GM12878 (cell line): ENCODE data around the gene FKTN. TPM values are rescaled to one million over a fixed set of nuclear protein-coding genes. Genes with fewer than 3 reads are reported as not detected.

Experiments used
- ATAC-seq: fragments of 200-7000 bp; cut with Tn5 transposase; 3 replicates; pipeline ENCODE4 v1.9.1; 2020; ENCODE audit warnings: mild to moderate bottlenecking, moderate library complexity
- BruUV-seq: library from RNA; stranded (reverse); fragments of 400-500 nt; replicated peaks from 2 replicates; lab custom pipeline; 2021; lab: Mats Ljungman, UMichigan
- CTCF ChIA-PET: fragments of 300-600 bp; sonication (Branson Sonifier 250); formaldehyde crosslinking; extraction: SDS; loops from one replicate; lab custom pipeline; 2021; ENCODE audit warnings: inconsistent platforms; lab: Yijun Ruan, JAX
- POLR2A ChIA-PET: fragments of 350-600 bp; formaldehyde crosslinking; extraction: SDS; loops from one replicate; lab custom pipeline; 2021; ENCODE audit warnings: inconsistent platforms; lab: Charles Lee
- RAD21 ChIA-PET: fragments of 300-600 bp; sonication (Branson Sonifier 250); formaldehyde crosslinking; loops from one replicate; lab custom pipeline; 2023; ENCODE audit warnings: antibody characterized with exemption; ENCODE audit not compliant: unreplicated experiment; lab: Charles Lee
- SMC1A ChIA-PET: fragments of 300-600 bp; sonication (Branson Sonifier 250); formaldehyde crosslinking; loops from one replicate; lab custom pipeline; 2023; ENCODE audit not compliant: unreplicated experiment, uncharacterized antibody; lab: Charles Lee
- DNase-seq: peaks from one replicate; pipeline ENCODE4 v3.0.0-alpha.2; 2011; ENCODE audit warnings: low read depth, low spot score
- FAIRE-seq: peaks from 3 replicates; lab custom pipeline; 2011; peaks lifted over from hg19 to GRCh38; lab: Jason Lieb, UNC
- H2AFZ ChIP-seq: 2 replicates; pipeline ENCODE4 v1.6.0; 2011; ENCODE audit warnings: low read depth, low read length, control low read depth; ENCODE audit not compliant: control insufficient read depth
- H3K27ac ChIP-seq: 2 replicates; pipeline ENCODE4 v1.5.1; 2011; ENCODE audit warnings: control low read depth; ENCODE audit not compliant: control insufficient read depth, insufficient read depth
- H3K27me3 ChIP-seq, 2 experiments: replicated peaks in 1 of 2; 2 replicates each; pipeline versions ENCODE4 v1.6.0 to v1.6.1; 2011; ENCODE audit warnings: low read length in 1 of 2; ENCODE audit not compliant: control insufficient read depth in 2 of 2, insufficient read depth in 2 of 2
- H3K36me3 ChIP-seq, 2 experiments: 2 replicates each; pipeline ENCODE4 v1.5.1; 2011; ENCODE audit warnings: low read length in 1 of 2; ENCODE audit not compliant: control insufficient read depth in 2 of 2, insufficient read depth in 2 of 2
- H3K4me1 ChIP-seq: 2 replicates; pipeline ENCODE4 v1.6.1; 2011; ENCODE audit warnings: mild to moderate bottlenecking, low read length, moderate library complexity, mixed read lengths; ENCODE audit not compliant: control insufficient read depth, insufficient read depth
- H3K4me2 ChIP-seq: 2 replicates; pipeline ENCODE4 v1.6.0; 2011; ENCODE audit warnings: control low read depth; ENCODE audit not compliant: control insufficient read depth, insufficient read depth
- H3K4me3 ChIP-seq: fragments of 200-600 bp; sonication (generic); 2 replicates; pipeline ENCODE4 v1.5.1; 2016
- H3K79me2 ChIP-seq: 2 replicates; pipeline ENCODE4 v1.6.0; 2011; ENCODE audit warnings: low read length; ENCODE audit not compliant: control insufficient read depth, insufficient read depth
- H3K9ac ChIP-seq: 2 replicates; pipeline ENCODE4 v1.8.0; 2011; ENCODE audit warnings: low read length, control low read depth, mixed read lengths; ENCODE audit not compliant: control insufficient read depth, insufficient read depth
- H3K9me3 ChIP-seq: replicated peaks from 3 replicates; pipeline ENCODE4 v1.5.1; 2011; ENCODE audit warnings: mild to moderate bottlenecking, low read length; ENCODE audit not compliant: control insufficient read depth, insufficient read depth
- H4K20me1 ChIP-seq: 2 replicates; pipeline ENCODE4 v1.6.0; 2011; ENCODE audit not compliant: control insufficient read depth, insufficient read depth
- ASH2L ChIP-seq: fragments of 300-600, 200-600 bp; sonication (generic); IDR thresholded peaks from 2 replicates; pipeline ENCODE4 v1.6.1; 2017; ENCODE audit warnings: low read depth, mild to moderate bottlenecking, borderline replicate concordance
- CBX5 ChIP-seq: sonication (generic); IDR thresholded peaks from 2 replicates; pipeline ENCODE4 v1.6.1; 2016; ENCODE audit warnings: low read depth, moderate library complexity, mild to moderate bottlenecking, inconsistent platforms
- CHD1 ChIP-seq: IDR thresholded peaks from 2 replicates; pipeline ENCODE4 v1.6.1; 2012; ENCODE audit warnings: low read depth, low read length, improper control_type of control experiment
- GATAD2B ChIP-seq: fragments of 450-650 bp; conservative IDR thresholded peaks from 2 replicates; pipeline ENCODE4 v1.6.1; 2017; ENCODE audit warnings: low read depth, mild to moderate bottlenecking, moderate library complexity
- KDM1A ChIP-seq: fragments of 200-600 bp; sonication (generic); IDR thresholded peaks from 2 replicates; pipeline ENCODE4 v1.6.1; 2016; ENCODE audit warnings: borderline replicate concordance
- NBN ChIP-seq: fragments of 450-650 bp; IDR thresholded peaks from 2 replicates; pipeline ENCODE4 v1.6.1; 2016
- RCOR1 ChIP-seq: conservative IDR thresholded peaks from 2 replicates; pipeline ENCODE4 v1.6.1; 2012; ENCODE audit warnings: low read depth, low read length, improper control_type of control experiment
- RELA ChIP-seq: fragments of 450-650 bp; IDR thresholded peaks from 2 replicates; pipeline ENCODE4 v1.8.0; 2014; ENCODE audit warnings: borderline replicate concordance; ENCODE audit not compliant: partially characterized antibody
- SMAD5 ChIP-seq: IDR thresholded peaks from 2 replicates; pipeline ENCODE4 v1.6.1; 2016; ENCODE audit warnings: antibody characterized with exemption, low read depth
- SMC3 ChIP-seq: IDR thresholded peaks from 2 replicates; pipeline ENCODE4 v1.6.1; 2011; ENCODE audit warnings: low read length, improper control_type of control experiment, borderline replicate concordance
- SREBF1 ChIP-seq: IDR thresholded peaks from 2 replicates; pipeline ENCODE4 v1.6.1; 2012; ENCODE audit warnings: mild to moderate bottlenecking, low read length
- SRF ChIP-seq, 2 experiments: IDR thresholded peaks; 2 replicates each; pipeline ENCODE4 v1.6.1; 2011; ENCODE audit warnings: low read depth in 2 of 2, low read length in 2 of 2, mild to moderate bottlenecking in 1 of 2, moderate library complexity in 1 of 2
- TCF12 ChIP-seq: IDR thresholded peaks from 2 replicates; pipeline ENCODE4 v1.6.1; 2011; ENCODE audit warnings: low read depth, mild to moderate bottlenecking, low read length
- WGBS: methylation state at CpG from one replicate; pipeline ENCODE4 v1.1.6; 2016; ENCODE audit warnings: low lambda C conversion rate; ENCODE audit not compliant: insufficient replicate concordance, insufficient coverage; ENCODE audit errors: missing lambda C conversion rate; 5-methylcytosine and 5-hydroxymethylcytosine counted together
- in situ Hi-C: fragments of 300-500 bp; cut with MboI; formaldehyde crosslinking; loops from 9 replicates; pipeline ENCODE4 v1.14.3; 2018; ENCODE audit warnings: mixed read lengths
- intact Hi-C: fragments of 100-400 bp; cut with micrococcal nuclease; formaldehyde crosslinking; loops from one replicate; pipeline ENCODE4 v1.14.2; 2022; ENCODE audit not compliant: unreplicated experiment
- polyA plus RNA-seq, 11 experiments: library from polyadenylated mRNA; depleted of rRNA in 4 of 11; unstranded in 6 of 11; stranded (reverse) in 5 of 11; fragments of >200 nt; fragmentation: Nextera tagmentation in 4 of 11; fragmentation: Illumina TruSeq in 1 of 11; extraction: Ambion mirVana in 4 of 11; extraction: Trizol in 1 of 11; gene quantifications; 1 replicate in 1 of 11; 2 replicates in 10 of 11; pipeline versions ENCODE4 v1.2.1 to v1.2.3, GENCODE V29; 2011 to 2016; ENCODE audit warnings: inconsistent platforms in 2 of 11, missing spikeins in 2 of 11, low read depth in 1 of 11
- total RNA-seq, 4 experiments: library from RNA; depleted of rRNA in 3 of 4; stranded (reverse); fragments of >200 nt in 3 of 4; fragmentation: Illumina TruSeq in 1 of 4; extraction: Trizol in 1 of 4; gene quantifications; 2 replicates each; pipeline versions ENCODE4 v1.2.1 to v1.2.3, GENCODE V29; 2013 to 2021
- TF ChIP-seq, protein P1 (sequence below), 3 experiments: IDR thresholded peaks in 2 of 3; conservative IDR thresholded peaks in 1 of 3; 2 replicates each; pipeline ENCODE4 v1.5.1; 2011; ENCODE audit warnings: low read depth in 3 of 3, low read length in 3 of 3, mild to moderate bottlenecking in 3 of 3, control low read depth in 2 of 3, moderate library complexity in 2 of 3, inconsistent platforms in 1 of 3, mixed read lengths in 1 of 3; ENCODE audit not compliant: control insufficient read depth in 2 of 3, insufficient read depth in 1 of 3; ENCODE audit errors: extremely low read depth in 1 of 3

Gene FKTN
- total and polyA plus RNA-seq, 10 of the 15 experiments (the other 5 are each of a cell fraction or from before 2014, with no cell fraction given): 3.6 to 15.9 (median 10.6) TPM

DNA sequence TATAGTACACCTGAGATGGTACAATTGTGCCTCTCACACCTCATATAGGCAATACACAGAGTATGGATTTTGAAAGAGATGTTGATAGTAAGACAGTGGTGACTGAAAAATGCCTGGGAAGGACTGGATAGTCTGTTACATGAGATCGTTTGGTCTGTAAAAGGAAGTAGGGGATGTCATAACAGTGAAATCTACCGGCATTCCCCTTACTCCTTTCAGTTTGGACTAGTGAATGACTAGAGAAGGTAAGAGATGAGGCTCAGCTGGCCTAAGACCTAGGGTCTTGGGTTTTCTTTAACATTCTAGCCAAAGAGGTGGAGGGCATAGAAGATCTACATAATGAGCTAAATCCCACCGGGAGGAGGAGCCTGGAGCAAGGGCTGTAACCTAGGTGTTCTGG is 112.4 kb downstream of the FKTN start:
- Histone ChIP-seq H3K4me3 (no peak overlapping the region), H2AFZ (peak overlapping the region; percentile 26; the same call in 1 of the 2 replicates), H3K27ac (no peak overlapping the region), H3K36me3 (no peaks in the 10 kb centered on the region), H4K20me1 (no peaks in the 10 kb centered on the region), H3K4me2 (no peak overlapping the region), H3K4me1 (peaks cover 4% of the 10 kb centered on the region; the same call in 1 of the 2 replicates), H3K79me2 (no peaks in the 10 kb centered on the region), H3K9me3 (peaks cover 1% of the 10 kb centered on the region; the same call in 2 of the 3 replicates), H3K9ac (no peak overlapping the region), H3K27me3 (no peaks in the 10 kb centered on the region)
- intact Hi-C loops: no loop called here
- DNase-seq (no peak), ATAC-seq (0 out of 3 replicates have a peak, but pooled peaks have one; percentile 34), FAIRE-seq (no peak)
- SMC1A ChIA-PET: no interaction called here
- CTCF ChIA-PET: no interaction called here
- POLR2A ChIA-PET: no interaction called here
- no TSS peak for BruUV-seq
- in situ Hi-C loops: no loop called here
- RAD21 ChIA-PET: no interaction called here
- TF ChIP-seq RELA (no peak), RCOR1 (no peak), TCF12 (no peak), SMC3 (no peak), SRF (IDR thresholded peaks at IDR 0.05; ENCODE audit: low read depth in 2 of 2, low read length in 2 of 2) (no peak), NBN (no peak), SREBF1 (no peak), CHD1 (no peak), ASH2L (no peak), SMAD5 (no peak), GATAD2B (no peak), KDM1A (no peak), CBX5 (no peak)
- TF ChIP-seq, protein P1, sequence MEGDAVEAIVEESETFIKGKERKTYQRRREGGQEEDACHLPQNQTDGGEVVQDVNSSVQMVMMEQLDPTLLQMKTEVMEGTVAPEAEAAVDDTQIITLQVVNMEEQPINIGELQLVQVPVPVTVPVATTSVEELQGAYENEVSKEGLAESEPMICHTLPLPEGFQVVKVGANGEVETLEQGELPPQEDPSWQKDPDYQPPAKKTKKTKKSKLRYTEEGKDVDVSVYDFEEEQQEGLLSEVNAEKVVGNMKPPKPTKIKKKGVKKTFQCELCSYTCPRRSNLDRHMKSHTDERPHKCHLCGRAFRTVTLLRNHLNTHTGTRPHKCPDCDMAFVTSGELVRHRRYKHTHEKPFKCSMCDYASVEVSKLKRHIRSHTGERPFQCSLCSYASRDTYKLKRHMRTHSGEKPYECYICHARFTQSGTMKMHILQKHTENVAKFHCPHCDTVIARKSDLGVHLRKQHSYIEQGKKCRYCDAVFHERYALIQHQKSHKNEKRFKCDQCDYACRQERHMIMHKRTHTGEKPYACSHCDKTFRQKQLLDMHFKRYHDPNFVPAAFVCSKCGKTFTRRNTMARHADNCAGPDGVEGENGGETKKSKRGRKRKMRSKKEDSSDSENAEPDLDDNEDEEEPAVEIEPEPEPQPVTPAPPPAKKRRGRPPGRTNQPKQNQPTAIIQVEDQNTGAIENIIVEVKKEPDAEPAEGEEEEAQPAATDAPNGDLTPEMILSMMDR (IDR thresholded peaks at IDR 0.05 in 2 of 3, conservative IDR thresholded peaks at IDR 0.05 in 1 of 3; ENCODE audit: control insufficient read depth in 2 of 3, extremely low read depth in 1 of 3, insufficient read depth in 1 of 3, low read depth in 3 of 3, low read length in 3 of 3): no peak
- 67% methylated on average over 3 of the region's 3 CpGs for WGBS
